K562 (cell line): ENCODE measurements around the gene KIN. TPM values are rescaled to one million over a fixed set of nuclear protein-coding genes. Genes with fewer than 3 reads are reported as not detected.

ENCODE experiments used
- ATAC-seq: fragments of 200-7000 bp; cut with Tn5 transposase; 3 replicates; pipeline ENCODE4 v1.9.1; 2020; ENCODE audit warnings: moderate library complexity
- BruUV-seq: library from RNA; stranded (reverse); fragments of 400-500 nt; replicated peaks from 2 replicates; lab custom pipeline; 2021; lab: Mats Ljungman, UMichigan
- CTCF ChIA-PET: fragments of 300-600 bp; formaldehyde crosslinking; extraction: SDS; loops from one replicate; lab custom pipeline; 2021; ENCODE audit warnings: low intra/inter-chr PET ratio; lab: Yijun Ruan, JAX
- POLR2A ChIA-PET: fragments of 300-600, 350-650 bp; sonication (Branson Sonifier 250); formaldehyde crosslinking; extraction: SDS; loops from one replicate; lab custom pipeline; 2021; ENCODE audit warnings: antibody characterized with exemption, inconsistent platforms; lab: Yijun Ruan, JAX
- DNase-seq, 4 experiments: peaks; one replicate each; pipeline versions ENCODE4 v3.0.0 to v3.0.0-alpha.2; 2011 to 2018; ENCODE audit warnings: low spot score in 3 of 4, mixed read lengths in 3 of 4; ENCODE audit errors: extremely low read depth in 1 of 4
- FAIRE-seq: peaks from 2 replicates; lab custom pipeline; 2011; peaks lifted over from hg19 to GRCh38; lab: Jason Lieb, UNC
- H2AFZ ChIP-seq: 2 replicates; pipeline ENCODE4 v1.6.0; 2011; ENCODE audit warnings: low read depth, low read length, control low read depth, inconsistent platforms
- H3K27ac ChIP-seq: fragments of 200-600 bp; 3 replicates; pipeline ENCODE4 v1.8.0; 2011; ENCODE audit warnings: low read depth, mild to moderate bottlenecking, control low read depth, inconsistent platforms, low read length, moderate library complexity, mixed read lengths; ENCODE audit errors: extremely low read depth
- H3K27me3 ChIP-seq, 2 experiments: fragments of 300-600 bp in 1 of 2; 2 replicates in 1 of 2; 3 replicates in 1 of 2; pipeline versions ENCODE4 v1.6.0 to v1.8.0; 2011; ENCODE audit warnings: inconsistent platforms in 2 of 2, low read length in 2 of 2, mild to moderate bottlenecking in 1 of 2, mixed read lengths in 1 of 2, moderate library complexity in 1 of 2; ENCODE audit not compliant: control insufficient read depth in 2 of 2, insufficient read depth in 2 of 2
- H3K36me3 ChIP-seq: fragments of 300-600 bp; 3 replicates; pipeline ENCODE4 v1.8.0; 2011; ENCODE audit warnings: mild to moderate bottlenecking, low read length, inconsistent platforms; ENCODE audit not compliant: control insufficient read depth, insufficient read depth
- H3K4me1 ChIP-seq, 2 experiments: fragments of 200-600 bp in 1 of 2; replicated peaks in 1 of 2; 2 replicates in 1 of 2; 3 replicates in 1 of 2; pipeline versions ENCODE4 v1.5.1 to v1.8.0; 2011; ENCODE audit warnings: inconsistent platforms in 2 of 2, low read length in 2 of 2, mild to moderate bottlenecking in 1 of 2, mixed read lengths in 1 of 2, moderate library complexity in 1 of 2; ENCODE audit not compliant: control insufficient read depth in 2 of 2, insufficient read depth in 2 of 2
- H3K4me2 ChIP-seq: 2 replicates; pipeline ENCODE4 v1.6.1; 2011; ENCODE audit warnings: low read length, control low read depth, inconsistent platforms, mixed read lengths; ENCODE audit not compliant: insufficient read depth
- H3K4me3 ChIP-seq: fragments of 200-600 bp; sonication (generic), shearing (Covaris generic); 2 replicates; pipeline ENCODE4 v1.5.1; 2016; ENCODE audit warnings: control low read depth, inconsistent platforms
- H3K79me2 ChIP-seq: fragments of 200-600 bp; 3 replicates; pipeline ENCODE4 v1.8.0; 2011; ENCODE audit warnings: low read length, inconsistent platforms; ENCODE audit not compliant: control insufficient read depth, insufficient read depth
- H3K9ac ChIP-seq, 2 experiments: 2 replicates each; pipeline versions ENCODE4 v1.6.0 to v1.6.1; 2011; ENCODE audit warnings: low read depth in 2 of 2, low read length in 2 of 2, control low read depth in 1 of 2, inconsistent platforms in 1 of 2, mild to moderate bottlenecking in 1 of 2, mixed read lengths in 1 of 2; ENCODE audit not compliant: insufficient read depth in 1 of 2
- H3K9me1 ChIP-seq: one replicate; pipeline ENCODE4 v1.6.0; 2011; ENCODE audit warnings: inconsistent platforms, mild to moderate bottlenecking, low read length, moderate library complexity; ENCODE audit not compliant: control insufficient read depth, insufficient read depth
- H3K9me3 ChIP-seq: replicated peaks from 2 replicates; pipeline ENCODE4 v1.5.1; 2011; ENCODE audit warnings: low read depth, low read length, inconsistent platforms; ENCODE audit not compliant: control insufficient read depth, insufficient read depth
- H4K20me1 ChIP-seq: replicated peaks from 2 replicates; pipeline ENCODE4 v1.6.1; 2011; ENCODE audit warnings: low read length, inconsistent platforms, mixed read lengths; ENCODE audit not compliant: control insufficient read depth, insufficient read depth
- FOXA3 ChIP-seq, 2 experiments: fragments of 450-650 bp in 1 of 2; sonication (generic) in 1 of 2; formaldehyde crosslinking; IDR thresholded peaks in 1 of 2; conservative IDR thresholded peaks in 1 of 2; 2 replicates each; pipeline versions ENCODE4 v1.4.0 to v1.8.0; 2020 to 2022; ENCODE audit warnings: mild to moderate bottlenecking in 2 of 2, missing genetic modification reagents in 1 of 2
- FOXJ3 ChIP-seq: sonication (generic); formaldehyde crosslinking; IDR thresholded peaks from 2 replicates; pipeline ENCODE4 v1.4.0; 2020; ENCODE audit warnings: mild to moderate bottlenecking, missing genetic modification reagents
- GABPB2 ChIP-seq: fragments of 250-450 bp; sonication (Bioruptor Pico); conservative IDR thresholded peaks from 2 replicates; pipeline ENCODE4 v1.5.1; 2021; ENCODE audit warnings: mild to moderate bottlenecking
- GATAD2B ChIP-seq: fragments of 450-650 bp; IDR thresholded peaks from 2 replicates; pipeline ENCODE4 v1.6.1; 2017; ENCODE audit warnings: mild to moderate bottlenecking, borderline replicate concordance
- HMGN3 ChIP-seq: IDR thresholded peaks from 2 replicates; pipeline ENCODE4 v1.6.1; 2011; ENCODE audit warnings: borderline replicate concordance, low read depth, mild to moderate bottlenecking, mixed read lengths, low read length; ENCODE audit not compliant: insufficient read length; ENCODE audit errors: extremely low read depth
- JUNB ChIP-seq: fragments of 450-650 bp; formaldehyde crosslinking; conservative IDR thresholded peaks from 2 replicates; pipeline ENCODE4 v1.4.0; 2020; ENCODE audit warnings: mild to moderate bottlenecking
- MCM2 ChIP-seq: fragments of 450-650 bp; IDR thresholded peaks from 2 replicates; pipeline ENCODE4 v1.6.1; 2017; ENCODE audit warnings: low read depth, mild to moderate bottlenecking
- RB1 ChIP-seq: fragments of 450-650 bp; IDR thresholded peaks from 2 replicates; pipeline ENCODE4 v1.6.1; 2017; ENCODE audit warnings: low read depth, mild to moderate bottlenecking
- TFE3 ChIP-seq: fragments of 450-650 bp; formaldehyde crosslinking; IDR thresholded peaks from 2 replicates; pipeline ENCODE4 v1.4.0; 2020; ENCODE audit warnings: mild to moderate bottlenecking, mixed read lengths
- TRIM28 ChIP-seq: fragments of 450-650 bp; IDR thresholded peaks from 2 replicates; pipeline ENCODE4 v1.6.1; 2017
- YBX1 ChIP-seq: fragments of 450-650 bp; IDR thresholded peaks from 2 replicates; pipeline ENCODE4 v1.7.1; 2016; ENCODE audit warnings: mild to moderate bottlenecking
- ZBTB7A ChIP-seq: IDR thresholded peaks from 2 replicates; pipeline ENCODE4 v1.6.1; 2011; ENCODE audit warnings: low read depth, mild to moderate bottlenecking, low read length, moderate library complexity, borderline replicate concordance; ENCODE audit not compliant: control insufficient read depth
- ZNF239 ChIP-seq: fragments of 250-450 bp; sonication (Bioruptor Pico); IDR thresholded peaks from 2 replicates; pipeline ENCODE4 v1.4.0; 2020; ENCODE audit warnings: mild to moderate bottlenecking
- ZNF398 ChIP-seq: fragments of 250-450 bp; sonication (Bioruptor Pico); IDR thresholded peaks from 2 replicates; pipeline ENCODE4 v1.8.0; 2021; ENCODE audit warnings: moderate library complexity, mild to moderate bottlenecking, inconsistent platforms
- ZNF655 ChIP-seq: fragments of 250-450 bp; sonication (Bioruptor Pico); IDR thresholded peaks from 2 replicates; pipeline ENCODE4 v1.5.0; 2021
- in situ Hi-C: fragments of 300-500 bp; cut with MboI; formaldehyde crosslinking; loops from 4 replicates; pipeline ENCODE4 v1.15.0; 2018; ENCODE audit warnings: inconsistent platforms, mixed read lengths
- intact Hi-C: fragments of 100-400 bp; cut with micrococcal nuclease; formaldehyde crosslinking; loops from 2 replicates; pipeline ENCODE4 v1.14.2; 2022
- polyA plus RNA-seq, 8 experiments: library from polyadenylated mRNA; depleted of rRNA in 4 of 8; stranded (reverse) in 5 of 8; unstranded in 3 of 8; fragments of >200 nt; fragmentation: Nextera tagmentation in 2 of 8; fragmentation: Illumina TruSeq in 1 of 8; extraction: Ambion mirVana in 2 of 8; extraction: Trizol in 1 of 8; gene quantifications; 2 replicates each; pipeline versions ENCODE4 v1.2.1 to v1.2.3, GENCODE V29; 2011 to 2014; ENCODE audit warnings: inconsistent platforms in 1 of 8, missing spikeins in 1 of 8
- total RNA-seq, 7 experiments: library from RNA; depleted of rRNA in 6 of 7; stranded (reverse); fragments of >200 nt in 6 of 7; fragmentation: Illumina TruSeq in 2 of 7; extraction: Trizol in 2 of 7; gene quantifications; 2 replicates each; pipeline versions ENCODE4 v1.2.1 to v1.2.3, GENCODE V29; 2011 to 2021; ENCODE audit warnings: low replicate concordance in 1 of 7
- TF ChIP-seq, protein P1 (sequence below): fragments of 450-650 bp; IDR thresholded peaks from 2 replicates; pipeline ENCODE4 v1.6.1; 2018; ENCODE audit not compliant: partially characterized antibody

Gene KIN
- total and polyA plus RNA-seq, 9 of the 15 experiments (the other 6 are each of a cell fraction or from before 2014, with no cell fraction given), result 11.7 to 35.6 (median 16.0) TPM

GRCh38 chr10:7833210-7833609 lies 45.4 kb upstream of the KIN start:
- DNase-seq, result no peak
- no TSS peak for BruUV-seq
- H3K4me2 ChIP-seq, result no peak overlapping the region
- no peaks in the 10 kb centered on the region; a peak in 1 of 5 replicates for H3K4me1 ChIP-seq
- H3K4me3 ChIP-seq, result no peak overlapping the region
- intact Hi-C loops (no loop called here), in situ Hi-C loops (no loop called here)
- FAIRE-seq, result no peak
- no peaks in the 10 kb centered on the region for H4K20me1 ChIP-seq
- peaks cover 6% of the 10 kb centered on the region; the same call in 2 of the 3 replicates for H3K36me3 ChIP-seq
- H3K9me1 ChIP-seq, result no peaks in the 10 kb centered on the region
- ChIA-PET CTCF (no interaction called here), POLR2A (interaction anchor here (0.6 kb wide), 1 partner anchor 24 kb away, joined by 3 read pairs; no protein-coding TSS in a partner anchor)
- no peaks in the 10 kb centered on the region for H3K27me3 ChIP-seq
- no peak overlapping the region for H3K9ac ChIP-seq
- H3K79me2 ChIP-seq, result peaks cover 19% of the 10 kb centered on the region; the same call in 2 of the 3 replicates
- no peak overlapping the region for H2AFZ ChIP-seq
- ATAC-seq, result no peak
- no peaks in the 10 kb centered on the region for H3K9me3 ChIP-seq
- H3K27ac ChIP-seq, result no peak overlapping the region
- TF ChIP-seq TRIM28 (no peak), ZNF239 (CRISPR knock-in tag) (no peak), ZBTB7A (no peak), RB1 (no peak), HMGN3 (no peak), FOXJ3 (CRISPR knock-in tag) (no peak), YBX1 (no peak), ZNF655 (CRISPR knock-in tag) (no peak), JUNB (CRISPR knock-in tag) (no peak), GABPB2 (CRISPR knock-in tag) (no peak), GATAD2B (no peak), FOXA3 (CRISPR knock-in tag; conservative IDR thresholded peaks at IDR 0.05 in 1 of 2, IDR thresholded peaks at IDR 0.05 in 1 of 2) (no peak), TFE3 (CRISPR knock-in tag) (no peak), MCM2 (no peak), ZNF398 (CRISPR knock-in tag) (no peak)
- TF ChIP-seq, protein P1, sequence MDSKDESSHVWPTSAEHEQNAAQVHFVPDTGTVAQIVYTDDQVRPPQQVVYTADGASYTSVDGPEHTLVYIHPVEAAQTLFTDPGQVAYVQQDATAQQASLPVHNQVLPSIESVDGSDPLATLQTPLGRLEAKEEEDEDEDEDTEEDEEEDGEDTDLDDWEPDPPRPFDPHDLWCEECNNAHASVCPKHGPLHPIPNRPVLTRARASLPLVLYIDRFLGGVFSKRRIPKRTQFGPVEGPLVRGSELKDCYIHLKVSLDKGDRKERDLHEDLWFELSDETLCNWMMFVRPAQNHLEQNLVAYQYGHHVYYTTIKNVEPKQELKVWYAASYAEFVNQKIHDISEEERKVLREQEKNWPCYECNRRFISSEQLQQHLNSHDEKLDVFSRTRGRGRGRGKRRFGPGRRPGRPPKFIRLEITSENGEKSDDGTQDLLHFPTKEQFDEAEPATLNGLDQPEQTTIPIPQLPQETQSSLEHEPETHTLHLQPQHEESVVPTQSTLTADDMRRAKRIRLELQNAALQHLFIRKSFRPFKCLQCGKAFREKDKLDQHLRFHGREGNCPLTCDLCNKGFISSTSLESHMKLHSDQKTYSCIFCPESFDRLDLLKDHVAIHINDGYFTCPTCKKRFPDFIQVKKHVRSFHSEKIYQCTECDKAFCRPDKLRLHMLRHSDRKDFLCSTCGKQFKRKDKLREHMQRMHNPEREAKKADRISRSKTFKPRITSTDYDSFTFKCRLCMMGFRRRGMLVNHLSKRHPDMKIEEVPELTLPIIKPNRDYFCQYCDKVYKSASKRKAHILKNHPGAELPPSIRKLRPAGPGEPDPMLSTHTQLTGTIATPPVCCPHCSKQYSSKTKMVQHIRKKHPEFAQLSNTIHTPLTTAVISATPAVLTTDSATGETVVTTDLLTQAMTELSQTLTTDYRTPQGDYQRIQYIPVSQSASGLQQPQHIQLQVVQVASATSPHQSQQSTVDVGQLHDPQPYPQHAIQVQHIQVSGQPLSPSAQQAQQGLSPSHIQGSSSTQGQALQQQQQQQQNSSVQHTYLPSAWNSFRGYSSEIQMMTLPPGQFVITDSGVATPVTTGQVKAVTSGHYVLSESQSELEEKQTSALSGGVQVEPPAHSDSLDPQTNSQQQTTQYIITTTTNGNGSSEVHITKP, result no peak
